GM21390 (cell line): Measurements from ENCODE around the gene DNAH6.

Experiments used
- ATAC-seq: cut with Tn5 transposase; IDR thresholded peaks from one replicate; pipeline ENCODE4 v1.9.1; 2021; ENCODE audit not compliant: unreplicated experiment

DNAH6 gene

DNA sequence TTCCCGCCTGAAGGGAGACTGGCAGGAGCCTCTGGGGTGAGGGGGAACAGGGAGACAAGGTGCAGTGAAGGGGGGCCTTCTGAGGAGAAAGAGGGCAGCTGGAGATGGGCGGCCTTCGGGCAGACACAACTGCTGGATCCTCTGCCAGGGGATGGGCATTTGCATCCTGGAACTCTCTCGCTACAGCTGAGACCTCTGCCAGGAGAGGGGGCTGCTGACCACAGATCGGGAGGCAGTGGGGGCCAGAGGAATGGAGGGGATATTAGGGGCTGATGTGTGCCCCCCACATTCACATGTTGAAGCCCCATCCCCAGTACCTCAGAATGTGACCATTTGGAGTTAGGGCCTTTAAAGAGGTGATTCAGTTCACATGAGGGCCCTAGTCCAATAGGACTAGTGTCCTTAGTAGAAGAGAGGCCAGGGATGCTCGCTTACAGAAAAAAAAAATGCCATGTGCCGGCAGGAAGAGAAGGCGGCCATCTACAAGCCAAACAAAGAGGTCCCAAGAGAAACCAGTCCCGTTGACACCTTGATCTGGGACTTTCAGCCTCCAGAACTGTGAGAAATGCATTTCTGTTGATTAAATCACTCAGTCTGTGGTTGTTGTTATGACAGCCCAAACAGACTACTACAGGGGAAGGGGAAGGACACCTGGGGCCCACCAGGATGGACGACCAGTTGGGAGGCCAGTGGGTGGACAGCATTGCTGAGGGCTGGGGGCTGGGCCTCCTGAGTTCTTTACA is 314.6 kb downstream of the DNAH6 start:
- no peak for ATAC-seq

DNA sequence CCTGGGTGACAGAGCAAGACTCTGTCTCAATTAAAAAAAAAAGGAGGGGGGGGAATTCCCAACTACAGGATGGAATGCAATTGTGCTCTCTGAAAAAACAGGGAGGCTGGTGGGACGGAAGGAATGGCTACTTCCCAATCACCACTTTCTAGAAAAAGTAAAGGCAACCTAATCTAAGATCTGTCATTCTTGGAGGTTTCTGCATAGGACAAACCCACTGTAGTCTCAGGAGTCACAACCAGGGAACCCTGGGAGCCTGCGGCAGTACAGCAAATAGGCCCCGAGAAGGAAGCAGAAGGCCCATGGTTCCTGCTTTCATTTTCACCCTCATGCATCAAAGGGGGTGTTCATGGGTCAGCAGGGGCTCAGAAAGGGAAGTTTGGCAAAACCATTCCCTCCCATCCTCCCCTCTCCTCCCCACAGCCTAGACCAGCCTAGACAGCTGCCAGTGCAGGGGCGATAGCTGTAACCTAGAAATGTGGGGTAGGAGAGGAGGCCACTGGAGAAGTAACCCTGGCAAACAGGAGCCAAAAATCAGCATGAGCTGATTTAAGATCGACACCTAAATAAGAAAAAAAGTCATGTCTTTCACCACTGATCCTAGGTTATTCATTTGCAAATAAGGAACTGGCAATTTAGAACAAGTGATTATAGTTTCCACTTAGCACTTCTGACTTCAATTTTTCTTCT is 316.6 kb downstream of the DNAH6 start:
- peak; percentile 84 for ATAC-seq

DNA sequence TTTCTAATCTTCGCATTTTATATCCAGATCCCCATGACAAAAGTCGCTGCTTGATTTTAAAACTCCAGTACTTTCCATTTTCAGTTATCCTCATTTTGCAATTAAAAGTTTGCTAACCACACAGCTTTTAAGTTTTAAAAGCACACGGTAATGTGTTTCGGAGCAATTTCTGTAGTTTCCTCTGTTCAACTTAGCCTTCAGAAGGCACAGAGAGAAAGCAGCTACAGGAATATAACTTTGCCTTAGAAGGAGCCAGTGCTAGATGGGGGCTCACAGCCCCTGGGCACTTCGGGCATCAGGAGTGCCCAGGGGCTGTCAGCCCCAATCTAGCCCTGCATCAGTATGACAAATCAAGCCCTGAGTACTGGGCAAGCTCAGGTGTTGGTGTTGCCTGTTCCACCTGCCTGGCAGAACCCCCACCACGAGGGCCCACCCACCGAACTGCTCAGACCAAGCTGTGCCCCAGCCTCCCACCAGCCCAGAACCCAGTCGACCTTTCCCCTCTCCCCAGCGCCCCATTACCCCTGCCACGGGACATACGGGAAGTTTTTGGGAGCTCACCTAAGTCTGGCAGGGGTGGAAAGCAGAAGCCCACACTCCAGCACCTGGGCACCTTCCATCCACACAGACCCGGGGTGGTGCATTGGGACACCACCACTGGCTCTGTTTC is 317.3 kb downstream of the DNAH6 start:
- no peak for ATAC-seq

DNA sequence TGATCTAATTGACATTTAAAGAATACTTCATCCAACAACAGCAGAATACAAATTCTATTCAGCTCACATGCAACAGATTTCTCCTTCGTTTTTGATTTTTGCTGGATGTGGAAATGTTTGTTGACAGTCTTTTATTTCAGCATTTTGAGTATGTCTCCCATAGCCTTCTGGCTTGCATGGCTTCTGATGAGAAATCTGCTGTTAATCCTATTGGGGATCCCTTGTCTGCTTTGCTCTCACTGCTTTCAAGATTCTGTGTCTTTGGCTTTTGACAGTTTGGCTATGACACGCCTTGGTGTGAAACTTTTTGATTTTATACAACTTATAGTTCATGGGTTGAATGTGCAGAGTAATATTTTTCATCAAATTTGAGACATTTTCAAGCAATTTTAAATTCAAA is 319.9 kb downstream of the DNAH6 start:
- ATAC-seq: no peak

DNA sequence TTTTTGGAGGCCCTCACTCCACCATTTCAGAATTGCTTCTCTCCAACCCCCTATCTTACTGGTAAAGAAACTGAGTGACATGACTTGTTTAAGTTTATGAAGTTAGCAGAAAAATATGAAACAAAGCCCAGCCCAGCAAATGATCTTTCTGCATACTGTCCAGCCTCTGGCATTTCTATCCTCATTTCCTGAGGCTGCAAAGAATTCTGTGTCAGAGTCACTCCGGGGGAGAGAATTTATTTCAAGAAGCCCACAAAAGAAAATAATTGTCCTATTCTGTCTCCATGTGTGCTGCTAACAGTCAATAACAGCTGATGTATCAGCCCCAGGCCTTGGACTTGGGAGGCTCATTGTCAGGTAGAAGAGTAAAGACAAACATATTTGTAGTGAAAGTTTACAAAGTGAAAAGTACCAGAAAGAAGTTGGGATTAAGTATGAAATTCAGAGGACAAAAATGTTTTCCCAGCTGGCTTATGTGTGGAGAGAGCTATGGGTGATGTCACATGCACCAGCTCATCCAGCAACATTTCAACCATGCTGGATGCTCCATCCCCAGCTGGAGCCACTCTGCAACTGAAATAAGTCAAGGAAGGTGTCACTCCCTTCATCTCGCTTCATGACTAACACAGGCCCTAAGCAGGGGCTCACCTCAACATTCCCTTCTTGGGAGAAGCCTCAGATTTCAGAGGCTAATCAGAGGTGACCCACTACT is 322.3 kb downstream of the DNAH6 start:
- no peak for ATAC-seq

DNA sequence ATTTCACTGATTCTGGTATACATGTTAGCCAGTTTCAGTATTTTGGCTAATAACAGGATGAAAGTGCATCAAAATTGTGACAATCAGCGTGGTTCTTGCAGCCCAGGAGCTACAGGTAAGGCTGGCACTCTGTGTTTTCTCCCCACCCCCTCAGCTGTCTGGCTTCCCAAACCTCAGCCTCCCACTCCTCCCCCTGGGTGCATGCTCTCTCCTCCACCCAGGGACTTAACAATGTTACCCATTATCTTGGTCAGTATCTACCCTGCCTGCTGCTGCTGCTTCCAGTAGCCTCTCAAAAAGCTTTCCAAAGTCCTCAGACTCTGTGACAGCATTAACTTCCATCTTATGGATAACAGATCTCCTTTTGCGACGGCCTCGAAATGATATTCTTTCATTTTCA is 323.6 kb downstream of the DNAH6 start:
- ATAC-seq: no peak

DNA sequence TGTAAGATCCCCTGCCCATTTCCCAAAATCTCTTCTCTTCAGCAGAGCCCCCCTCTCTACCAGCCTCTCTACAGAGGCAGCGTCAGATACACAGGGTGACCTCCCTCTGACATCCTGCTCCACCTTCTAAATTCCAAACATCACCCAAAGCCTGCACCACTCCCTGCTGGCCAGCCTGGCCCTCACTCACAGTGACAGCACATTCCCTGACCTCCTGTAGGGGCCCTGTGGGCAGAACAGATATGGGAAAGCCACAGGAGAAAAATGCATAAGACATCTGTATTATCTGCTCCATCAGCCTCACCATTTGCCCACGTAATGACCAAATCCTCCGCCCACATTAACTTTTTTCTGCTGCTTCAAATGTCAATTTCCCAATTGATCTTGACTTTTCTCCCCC is 324.0 kb downstream of the DNAH6 start:
- no peak for ATAC-seq

DNA sequence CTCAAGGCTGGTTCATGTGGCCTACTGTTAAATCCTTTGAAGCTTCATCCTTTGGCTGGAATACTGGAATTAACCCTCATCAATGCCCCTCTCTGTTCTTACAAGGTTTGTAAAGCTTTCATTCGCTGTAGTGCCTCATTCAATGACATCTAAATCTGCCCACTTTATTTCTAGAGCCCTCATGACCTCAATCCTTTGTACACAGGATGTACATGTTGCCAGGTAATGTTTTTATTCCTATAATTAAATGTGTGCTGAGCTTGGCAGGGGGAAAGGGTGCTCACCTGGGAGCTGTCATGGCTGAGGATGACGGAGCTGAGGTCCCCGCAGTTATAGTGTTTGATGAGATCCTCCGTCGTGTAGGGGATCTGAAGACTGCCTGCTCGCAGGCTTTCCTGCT is 325.3 kb downstream of the DNAH6 start:
- no peak for ATAC-seq

DNA sequence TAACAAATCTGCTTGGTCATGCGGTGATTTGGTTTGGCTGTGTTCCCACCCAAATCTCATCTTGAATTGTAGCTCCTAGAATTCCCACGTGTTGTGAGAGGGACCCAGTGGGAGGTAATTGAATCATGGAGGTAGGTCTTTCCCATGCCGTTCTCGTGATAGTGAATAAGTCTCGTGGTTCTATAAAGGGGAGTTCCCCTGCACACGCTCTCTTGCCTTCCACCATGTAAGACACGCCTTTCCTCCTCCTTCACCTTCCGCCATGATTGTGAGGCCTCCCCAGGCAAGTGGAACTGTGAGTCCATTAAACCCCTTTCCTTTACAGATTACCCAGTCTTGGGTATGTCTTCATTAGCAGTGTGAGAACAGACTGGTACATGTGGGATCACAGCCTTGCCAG is 327.8 kb downstream of the DNAH6 start:
- ATAC-seq: no peak

DNA sequence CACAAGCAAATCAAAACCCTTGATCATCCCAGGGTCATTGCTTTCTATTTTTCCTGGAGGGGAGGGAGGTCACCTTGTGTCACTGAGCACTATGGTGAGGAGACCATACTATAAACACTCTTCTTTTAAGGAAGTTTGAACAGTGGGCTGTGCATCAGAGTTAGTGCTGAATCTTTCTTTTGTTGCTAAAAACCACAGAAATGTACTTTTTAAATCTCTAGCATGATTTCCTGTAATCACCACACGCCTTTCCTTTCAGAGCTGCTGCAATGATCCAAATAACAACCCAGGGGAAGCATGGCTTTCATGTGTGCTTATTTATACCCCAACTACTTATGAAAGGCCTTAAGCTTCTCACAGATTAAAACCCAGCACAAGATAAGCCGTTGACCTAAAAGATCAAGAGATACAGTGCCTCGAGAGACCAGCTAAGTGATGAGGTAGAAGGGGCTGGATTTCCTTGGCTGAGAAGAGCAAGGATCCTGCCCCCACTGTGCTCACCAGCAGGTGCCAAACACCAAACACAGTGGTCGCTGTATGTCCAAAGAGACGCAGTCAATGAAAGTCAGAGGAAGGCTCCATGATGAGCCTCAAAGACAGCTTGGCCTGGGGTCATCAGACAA is 329.9 kb downstream of the DNAH6 start:
- ATAC-seq: no peak

DNA sequence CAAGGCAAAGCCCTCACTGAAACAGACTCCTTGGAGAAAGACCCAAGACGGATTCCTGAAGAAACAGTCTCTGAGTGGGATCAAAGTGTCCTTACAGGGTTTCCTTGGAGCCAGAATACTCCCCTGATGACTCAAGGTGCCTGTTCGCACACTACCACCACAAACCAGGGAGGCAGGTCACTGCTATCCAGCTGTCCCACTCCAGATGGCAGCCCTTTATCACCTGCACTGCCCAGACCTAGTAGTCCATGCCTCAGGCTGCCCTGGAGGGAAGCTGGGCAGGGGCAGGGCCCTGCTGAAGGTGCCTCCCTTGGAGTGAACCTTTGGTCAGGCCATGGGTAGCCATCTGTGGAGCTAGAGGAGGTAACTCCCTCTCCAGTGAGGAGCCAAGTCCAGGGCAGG is 330.4 kb downstream of the DNAH6 start:
- ATAC-seq: no peak

DNA sequence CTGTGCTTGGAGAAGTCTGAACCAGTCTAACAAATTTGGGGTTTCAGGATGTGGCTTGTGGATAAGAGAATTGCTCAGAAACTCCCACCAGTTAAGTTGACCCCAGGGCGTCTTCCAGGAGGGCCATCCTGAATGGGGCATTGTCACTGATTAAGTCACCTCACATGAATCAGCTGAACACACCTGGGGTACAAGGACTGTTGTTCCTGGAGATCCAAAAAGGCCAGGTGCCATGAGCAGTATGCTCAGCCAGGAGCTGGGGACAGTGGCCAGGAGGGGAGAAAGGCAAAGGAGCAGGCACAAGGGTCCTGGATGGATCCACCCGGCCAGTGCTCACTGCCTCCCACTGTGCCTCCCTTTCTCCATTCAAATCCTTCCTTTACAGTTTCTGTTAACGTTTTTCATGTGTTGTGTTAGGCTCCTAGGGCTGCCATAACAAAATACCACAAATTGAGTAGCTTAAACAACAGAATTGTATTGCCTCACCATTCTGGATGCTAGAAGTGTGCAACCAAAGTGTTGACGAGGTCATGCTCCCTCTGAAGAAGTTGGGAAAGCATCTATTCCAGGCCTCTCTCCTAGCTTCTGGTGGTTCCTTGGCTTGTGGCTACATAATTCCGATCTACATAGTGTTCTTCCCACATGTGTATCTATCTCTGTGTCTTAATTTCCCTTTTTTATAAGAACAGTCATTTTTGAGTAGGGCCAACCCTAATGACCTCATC is 331.2 kb downstream of the DNAH6 start:
- no peak for ATAC-seq

DNA sequence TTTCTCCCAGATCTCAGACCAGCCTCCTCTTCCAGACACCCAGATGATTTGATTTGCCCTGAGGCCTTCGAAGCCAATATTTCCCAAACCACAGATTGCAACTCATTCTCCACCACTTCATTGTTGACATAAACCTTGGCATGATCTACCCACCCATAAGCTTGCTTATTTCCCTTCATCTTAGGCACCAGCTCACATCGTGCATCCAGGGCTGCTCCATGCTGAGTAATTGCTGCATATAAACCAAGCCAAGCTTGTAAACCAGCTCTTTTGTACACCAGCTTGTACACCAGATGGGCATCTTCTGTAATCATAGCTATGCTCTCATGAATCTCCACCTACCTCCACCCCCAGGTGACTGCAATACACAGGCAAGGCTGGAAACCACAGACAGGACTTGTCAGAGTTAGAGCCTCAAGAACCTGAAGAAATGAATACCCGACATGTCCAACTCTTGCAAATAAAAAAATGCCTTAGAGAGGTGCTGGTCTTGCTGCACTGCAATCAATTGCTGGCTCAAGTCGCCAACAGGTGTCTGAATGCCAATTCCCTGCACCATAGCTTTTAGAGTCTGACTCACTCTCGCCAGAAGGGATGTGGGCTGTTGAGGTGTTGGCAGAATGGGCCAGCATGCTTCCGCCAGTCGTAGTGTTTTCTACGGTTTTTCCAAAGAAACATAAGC is 333.1 kb downstream of the DNAH6 start:
- ATAC-seq: no peak

DNA sequence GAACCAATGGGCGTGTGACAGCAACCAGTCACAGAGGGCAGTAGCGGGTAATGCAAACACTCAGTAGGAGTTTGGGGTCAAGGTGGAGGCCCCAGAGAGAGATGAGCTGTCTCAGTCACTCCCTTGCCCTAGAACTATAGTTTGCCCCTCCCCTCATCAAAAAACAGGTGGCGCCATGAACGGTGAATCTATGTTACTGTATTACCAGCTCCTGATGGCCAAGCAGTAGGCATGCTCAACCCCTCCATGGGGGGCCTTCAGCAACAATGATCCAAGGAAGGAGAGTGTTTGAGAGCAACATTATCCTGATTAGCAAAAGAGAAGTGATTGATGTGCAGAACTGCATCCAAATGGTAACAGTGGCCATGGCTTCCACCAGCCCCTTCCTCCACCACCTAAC is 334.2 kb downstream of the DNAH6 start:
- ATAC-seq: no peak

DNA sequence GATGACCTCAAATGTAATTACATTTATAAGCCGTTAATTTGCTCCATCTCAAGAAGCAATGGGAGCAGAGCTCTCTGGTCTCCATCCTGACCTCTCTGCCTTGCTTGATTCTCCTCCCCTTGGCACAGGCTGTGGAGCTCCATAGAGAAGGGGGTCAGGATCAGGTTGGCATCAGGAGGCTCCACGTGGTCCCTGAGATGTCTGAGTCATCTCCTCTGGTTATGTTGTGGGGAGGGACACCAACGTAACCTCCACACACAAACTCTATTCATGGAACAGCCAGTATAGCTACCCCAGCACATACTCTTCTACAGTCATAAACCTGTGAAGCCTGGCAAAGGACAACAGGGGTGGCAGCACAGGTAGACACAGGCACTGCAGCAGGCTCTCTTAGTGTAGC is 335.6 kb downstream of the DNAH6 start:
- no peak for ATAC-seq

DNA sequence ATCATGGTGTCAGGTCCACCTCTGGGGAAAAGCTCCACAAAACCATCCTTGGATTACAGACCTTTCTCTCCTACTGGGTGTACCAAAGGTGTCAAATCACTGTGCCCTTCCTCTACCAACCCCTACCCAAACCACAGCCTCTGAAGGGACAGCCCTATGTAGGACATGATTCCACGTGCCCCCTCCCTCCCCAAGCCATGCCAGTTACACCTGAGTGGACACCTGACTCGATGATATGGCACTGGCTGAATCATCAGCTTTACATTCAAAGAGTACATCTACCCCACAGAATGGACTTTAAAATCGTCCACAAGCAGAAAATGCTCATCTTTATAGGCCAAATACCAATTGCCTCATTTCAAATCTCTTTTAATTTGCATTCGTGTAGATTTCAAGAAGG is 338.6 kb downstream of the DNAH6 start:
- no peak for ATAC-seq

DNA sequence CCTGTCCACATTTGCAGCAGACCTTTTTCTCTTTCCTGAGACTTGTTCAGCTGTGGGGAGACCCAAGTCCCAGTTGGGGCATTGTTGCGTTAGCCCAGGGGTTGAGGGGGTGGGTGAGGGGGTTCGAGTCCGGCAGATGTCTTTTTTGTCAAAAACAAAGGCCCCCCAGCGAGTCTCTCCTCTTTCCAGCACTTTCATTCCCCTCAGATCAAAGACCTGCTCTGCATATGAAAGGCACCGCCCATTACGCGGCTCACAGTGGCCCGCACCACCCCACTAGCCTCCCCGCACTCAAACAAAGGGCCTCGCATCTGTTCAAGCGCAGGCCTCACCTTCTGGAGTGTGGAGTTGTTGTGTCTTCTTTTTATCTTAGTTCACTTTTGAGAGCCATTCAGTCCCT is 339.4 kb downstream of the DNAH6 start:
- ATAC-seq: no peak

DNA sequence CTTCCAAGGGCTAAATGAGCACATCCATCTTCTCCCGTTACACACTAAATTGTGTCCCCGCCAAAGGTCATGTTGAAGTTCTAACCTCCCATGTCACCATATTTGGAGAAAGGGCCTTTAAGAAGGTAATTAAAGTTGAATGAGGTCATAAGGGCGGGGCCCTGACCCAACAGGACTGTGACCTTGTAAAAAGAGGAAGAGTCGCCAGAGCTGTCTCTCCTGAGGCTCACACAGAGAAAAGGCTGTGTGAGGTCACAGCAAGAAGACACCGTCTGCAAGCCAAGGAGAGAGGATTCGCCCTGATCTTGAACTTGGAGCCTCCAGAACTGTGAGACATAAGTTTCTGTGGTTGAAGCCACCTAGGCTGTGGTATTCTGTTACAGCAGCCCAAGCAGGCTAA is 340.5 kb downstream of the DNAH6 start:
- ATAC-seq: peak; percentile 53

DNA sequence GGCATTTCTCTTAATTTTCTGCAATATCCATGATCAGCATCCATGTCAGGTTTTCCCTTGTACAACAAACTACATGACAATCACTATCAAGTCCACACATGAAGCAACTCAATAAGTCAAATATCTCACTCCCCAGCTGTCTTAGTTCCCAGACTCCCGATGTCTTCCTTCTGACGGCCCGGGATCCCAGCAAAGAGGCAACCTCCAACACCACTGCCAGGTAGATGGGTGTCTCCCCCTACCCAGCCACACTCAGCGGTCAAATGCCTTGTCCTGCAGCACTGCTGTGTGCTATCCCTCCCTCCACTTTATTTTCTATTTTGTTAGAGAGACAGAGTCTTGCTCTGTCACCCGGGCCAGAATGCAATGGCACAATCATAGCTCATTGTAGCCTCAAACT is 341.3 kb downstream of the DNAH6 start:
- no peak for ATAC-seq

DNA sequence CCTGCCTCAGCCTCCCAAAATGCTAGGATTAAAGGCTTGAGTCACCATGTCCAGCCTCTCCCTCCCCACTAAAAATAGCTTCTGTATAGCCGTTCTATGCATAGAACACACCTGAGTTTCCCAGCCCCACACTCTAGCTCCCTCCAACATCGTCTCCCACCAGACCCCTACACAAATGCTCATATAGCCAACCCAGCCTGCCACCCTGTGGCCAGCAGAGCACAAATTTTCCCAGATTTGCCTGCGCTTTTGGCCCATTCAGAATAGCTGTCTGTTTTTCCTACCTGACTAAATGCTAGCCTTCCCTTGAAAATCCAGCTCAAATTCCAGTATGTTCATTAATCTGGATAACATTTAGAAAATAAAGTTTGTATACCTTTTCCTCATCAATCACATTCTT is 341.8 kb downstream of the DNAH6 start:
- ATAC-seq: no peak
